Measurements from ENCODE around the gene SLC27A3. TPM values are rescaled to one million over a fixed set of nuclear protein-coding genes. Genes with fewer than 3 reads are reported as not detected.

SLC27A3 gene
- total and polyA plus RNA-seq, 9 of the 15 experiments (the other 6 are each of a cell fraction or from before 2014, with no cell fraction given): 0.57 to 5.2 (median 2.8) TPM

DNA sequence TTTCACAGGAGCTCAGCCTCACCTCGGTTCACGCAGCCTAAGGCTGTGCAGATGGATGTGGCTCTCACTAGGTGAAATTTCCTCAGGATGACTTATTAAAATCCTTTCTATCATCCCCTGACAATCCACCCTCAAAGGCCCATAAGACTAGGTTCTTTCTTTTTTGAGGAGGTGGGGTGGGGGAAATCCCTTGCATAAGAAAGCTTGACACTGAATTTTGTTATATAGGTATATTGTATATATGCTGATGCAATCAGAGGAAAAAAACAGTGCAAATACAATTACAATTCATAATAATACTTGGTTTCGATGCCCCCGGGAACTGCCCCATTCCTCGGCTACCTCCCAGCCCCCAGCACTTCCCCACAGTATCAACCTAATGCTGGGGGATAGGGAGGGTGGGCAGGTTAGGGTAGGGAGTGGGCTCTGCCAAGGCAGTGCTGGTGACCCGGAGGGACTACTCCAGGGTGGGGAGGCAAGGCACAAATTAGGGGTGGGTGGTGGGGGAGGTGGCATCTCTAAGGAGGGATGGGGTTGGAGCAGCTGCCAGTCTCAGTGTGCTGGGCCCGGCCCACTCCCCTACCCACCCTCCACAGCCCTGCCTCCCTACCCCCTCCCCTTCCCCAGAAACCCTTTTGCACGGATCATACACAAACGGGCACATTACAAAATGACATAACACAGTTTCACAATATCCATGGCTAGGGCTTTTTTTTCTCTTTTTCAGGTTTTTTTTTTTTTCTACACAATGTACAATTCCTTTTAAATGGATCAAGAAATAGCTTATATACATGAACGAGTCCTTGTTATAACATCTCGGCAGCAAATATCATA lies 30.9 kb downstream of the SLC27A3 start (continued):
- no peak for TF ChIP-seq CHCHD3 (CRISPR knock-in tag; IDR thresholded peaks at IDR 0.05)
- no peak for TF ChIP-seq ATF7 (IDR thresholded peaks at IDR 0.05)
- no peak for TF ChIP-seq WHSC1 (IDR thresholded peaks at IDR 0.05; ENCODE audit: low read length)
- no peak for TF ChIP-seq ZC3H4 (CRISPR knock-in tag; IDR thresholded peaks at IDR 0.05; ENCODE audit: borderline replicate concordance)
- TF ChIP-seq, protein P1, sequence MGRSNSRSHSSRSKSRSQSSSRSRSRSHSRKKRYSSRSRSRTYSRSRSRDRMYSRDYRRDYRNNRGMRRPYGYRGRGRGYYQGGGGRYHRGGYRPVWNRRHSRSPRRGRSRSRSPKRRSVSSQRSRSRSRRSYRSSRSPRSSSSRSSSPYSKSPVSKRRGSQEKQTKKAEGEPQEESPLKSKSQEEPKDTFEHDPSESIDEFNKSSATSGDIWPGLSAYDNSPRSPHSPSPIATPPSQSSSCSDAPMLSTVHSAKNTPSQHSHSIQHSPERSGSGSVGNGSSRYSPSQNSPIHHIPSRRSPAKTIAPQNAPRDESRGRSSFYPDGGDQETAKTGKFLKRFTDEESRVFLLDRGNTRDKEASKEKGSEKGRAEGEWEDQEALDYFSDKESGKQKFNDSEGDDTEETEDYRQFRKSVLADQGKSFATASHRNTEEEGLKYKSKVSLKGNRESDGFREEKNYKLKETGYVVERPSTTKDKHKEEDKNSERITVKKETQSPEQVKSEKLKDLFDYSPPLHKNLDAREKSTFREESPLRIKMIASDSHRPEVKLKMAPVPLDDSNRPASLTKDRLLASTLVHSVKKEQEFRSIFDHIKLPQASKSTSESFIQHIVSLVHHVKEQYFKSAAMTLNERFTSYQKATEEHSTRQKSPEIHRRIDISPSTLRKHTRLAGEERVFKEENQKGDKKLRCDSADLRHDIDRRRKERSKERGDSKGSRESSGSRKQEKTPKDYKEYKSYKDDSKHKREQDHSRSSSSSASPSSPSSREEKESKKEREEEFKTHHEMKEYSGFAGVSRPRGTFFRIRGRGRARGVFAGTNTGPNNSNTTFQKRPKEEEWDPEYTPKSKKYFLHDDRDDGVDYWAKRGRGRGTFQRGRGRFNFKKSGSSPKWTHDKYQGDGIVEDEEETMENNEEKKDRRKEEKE (IDR thresholded peaks at IDR 0.05; ENCODE audit: borderline replicate concordance in 1 of 2, control insufficient read depth in 1 of 2, low read depth in 2 of 2, low read length in 1 of 2): no peak
- no peak for TF ChIP-seq ESRRB (CRISPR knock-in tag; IDR thresholded peaks at IDR 0.05; ENCODE audit: borderline replicate concordance)
- no peak for TF ChIP-seq ZNF780A (CRISPR knock-in tag; IDR thresholded peaks at IDR 0.05)
- TF ChIP-seq ZBTB7A (IDR thresholded peaks at IDR 0.05; ENCODE audit: borderline replicate concordance, control insufficient read depth, low read depth, low read length): 0 out of 2 replicates have a peak, but pooled peaks have one; percentile 3
- no peak for TF ChIP-seq TAF15 (IDR thresholded peaks at IDR 0.05; ENCODE audit: low read depth, low read length)
- no peak for TF ChIP-seq ZNF696 (CRISPR knock-in tag; conservative IDR thresholded peaks at IDR 0.05)
- TF ChIP-seq CEBPG (CRISPR knock-in tag; IDR thresholded peaks at IDR 0.05): peak; percentile 48; the same call in 1 of the 2 replicates
- TF ChIP-seq CEBPG (tag; conservative IDR thresholded peaks at IDR 0.05 in 1 of 2, IDR thresholded peaks at IDR 0.05 in 1 of 2): peak in 1 of 2 experiments; percentile 75; a peak in 2 of 4 replicates
- TF ChIP-seq XRCC3 (IDR thresholded peaks at IDR 0.05): no peak
- TF ChIP-seq TARDBP (IDR thresholded peaks at IDR 0.05): no peak
- no peak for TF ChIP-seq MIER1 (IDR thresholded peaks at IDR 0.05; ENCODE audit: low read depth)
- no peak for TF ChIP-seq TBP (optimal IDR thresholded peaks at IDR 0.05; ENCODE audit: low read depth, low read length)
- no peak for TF ChIP-seq MAFG (tag; conservative IDR thresholded peaks at IDR 0.05)
- TF ChIP-seq, protein P2, sequence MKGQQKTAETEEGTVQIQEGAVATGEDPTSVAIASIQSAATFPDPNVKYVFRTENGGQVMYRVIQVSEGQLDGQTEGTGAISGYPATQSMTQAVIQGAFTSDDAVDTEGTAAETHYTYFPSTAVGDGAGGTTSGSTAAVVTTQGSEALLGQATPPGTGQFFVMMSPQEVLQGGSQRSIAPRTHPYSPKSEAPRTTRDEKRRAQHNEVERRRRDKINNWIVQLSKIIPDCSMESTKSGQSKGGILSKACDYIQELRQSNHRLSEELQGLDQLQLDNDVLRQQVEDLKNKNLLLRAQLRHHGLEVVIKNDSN (CRISPR knock-in tag; IDR thresholded peaks at IDR 0.05): no peak
- no peak for TF ChIP-seq ZNF212 (CRISPR knock-in tag; IDR thresholded peaks at IDR 0.05)
- TF ChIP-seq CHD2 (IDR thresholded peaks at IDR 0.05; ENCODE audit: low read depth, low read length): no peak
- TF ChIP-seq, protein P3, sequence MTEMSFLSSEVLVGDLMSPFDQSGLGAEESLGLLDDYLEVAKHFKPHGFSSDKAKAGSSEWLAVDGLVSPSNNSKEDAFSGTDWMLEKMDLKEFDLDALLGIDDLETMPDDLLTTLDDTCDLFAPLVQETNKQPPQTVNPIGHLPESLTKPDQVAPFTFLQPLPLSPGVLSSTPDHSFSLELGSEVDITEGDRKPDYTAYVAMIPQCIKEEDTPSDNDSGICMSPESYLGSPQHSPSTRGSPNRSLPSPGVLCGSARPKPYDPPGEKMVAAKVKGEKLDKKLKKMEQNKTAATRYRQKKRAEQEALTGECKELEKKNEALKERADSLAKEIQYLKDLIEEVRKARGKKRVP (CRISPR knock-in tag; IDR thresholded peaks at IDR 0.05): peak; percentile 53; the same call in 1 of the 2 replicates
- no peak for TF ChIP-seq ZC3H11A (IDR thresholded peaks at IDR 0.05; ENCODE audit: low read depth, low read length)
- TF ChIP-seq NUFIP1 (IDR thresholded peaks at IDR 0.05; ENCODE audit: partially characterized antibody): no peak
- no peak for TF ChIP-seq ZNF324 (CRISPR knock-in tag; IDR thresholded peaks at IDR 0.05)
- no peak for TF ChIP-seq CREM (IDR thresholded peaks at IDR 0.05; ENCODE audit: low read depth)

Data from K562 (cell line).